ENCODE results near the gene DNAH2. TPM values are rescaled to one million over a fixed set of nuclear protein-coding genes. Genes with fewer than 3 reads are reported as not detected.
"Not testable (repeated sequence)": the region's sequence is repeated elsewhere in the genome, so short reads cannot be mapped to it uniquely, and the experiment has no call there.

Gene DNAH2
- total RNA-seq, 1 donor from 2014 or later: 0.29 TPM

DNA sequence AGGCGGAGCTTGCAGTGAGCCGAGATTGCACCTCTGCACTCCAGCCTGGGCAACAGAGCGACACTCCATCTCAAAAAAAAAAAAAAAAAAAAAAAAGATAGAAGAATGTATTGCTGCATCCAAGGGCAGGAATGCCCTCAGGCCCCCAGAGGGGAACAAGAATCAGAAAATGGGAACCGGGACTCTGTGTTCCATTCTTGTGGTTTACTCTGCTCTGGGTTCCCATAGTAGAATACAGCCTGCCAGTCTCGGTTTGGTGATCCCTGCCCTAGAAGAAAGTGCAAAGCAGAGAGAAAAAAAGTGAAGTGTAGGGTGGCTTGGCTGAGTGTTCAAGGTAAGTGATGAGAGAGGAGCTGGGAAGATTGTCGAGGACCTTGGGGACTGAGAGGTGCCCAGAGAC, 89.0 kb downstream of the DNAH2 start:
- H3K27me3 Mint-ChIP-seq: peaks cover 43% of the 10 kb centered on the region
- H3K9me3 Mint-ChIP-seq (ENCODE audit: low read depth): no peaks in the 10 kb centered on the region
- TF ChIP-seq, protein P1, sequence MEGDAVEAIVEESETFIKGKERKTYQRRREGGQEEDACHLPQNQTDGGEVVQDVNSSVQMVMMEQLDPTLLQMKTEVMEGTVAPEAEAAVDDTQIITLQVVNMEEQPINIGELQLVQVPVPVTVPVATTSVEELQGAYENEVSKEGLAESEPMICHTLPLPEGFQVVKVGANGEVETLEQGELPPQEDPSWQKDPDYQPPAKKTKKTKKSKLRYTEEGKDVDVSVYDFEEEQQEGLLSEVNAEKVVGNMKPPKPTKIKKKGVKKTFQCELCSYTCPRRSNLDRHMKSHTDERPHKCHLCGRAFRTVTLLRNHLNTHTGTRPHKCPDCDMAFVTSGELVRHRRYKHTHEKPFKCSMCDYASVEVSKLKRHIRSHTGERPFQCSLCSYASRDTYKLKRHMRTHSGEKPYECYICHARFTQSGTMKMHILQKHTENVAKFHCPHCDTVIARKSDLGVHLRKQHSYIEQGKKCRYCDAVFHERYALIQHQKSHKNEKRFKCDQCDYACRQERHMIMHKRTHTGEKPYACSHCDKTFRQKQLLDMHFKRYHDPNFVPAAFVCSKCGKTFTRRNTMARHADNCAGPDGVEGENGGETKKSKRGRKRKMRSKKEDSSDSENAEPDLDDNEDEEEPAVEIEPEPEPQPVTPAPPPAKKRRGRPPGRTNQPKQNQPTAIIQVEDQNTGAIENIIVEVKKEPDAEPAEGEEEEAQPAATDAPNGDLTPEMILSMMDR (IDR thresholded peaks at IDR 0.05; ENCODE audit: unreplicated experiment): no peak
- no peak overlapping the region for H3K4me3 Mint-ChIP-seq (ENCODE audit: low read depth)
- peaks cover 5% of the 10 kb centered on the region for H3K4me1 Mint-ChIP-seq (ENCODE audit: low read depth)
- no peaks in the 10 kb centered on the region for H3K36me3 Mint-ChIP-seq (ENCODE audit: insufficient read depth)
- no peak overlapping the region for H3K27ac Mint-ChIP-seq
- no peak for DNase-seq (ENCODE audit: low spot score, unreplicated experiment)

DNA sequence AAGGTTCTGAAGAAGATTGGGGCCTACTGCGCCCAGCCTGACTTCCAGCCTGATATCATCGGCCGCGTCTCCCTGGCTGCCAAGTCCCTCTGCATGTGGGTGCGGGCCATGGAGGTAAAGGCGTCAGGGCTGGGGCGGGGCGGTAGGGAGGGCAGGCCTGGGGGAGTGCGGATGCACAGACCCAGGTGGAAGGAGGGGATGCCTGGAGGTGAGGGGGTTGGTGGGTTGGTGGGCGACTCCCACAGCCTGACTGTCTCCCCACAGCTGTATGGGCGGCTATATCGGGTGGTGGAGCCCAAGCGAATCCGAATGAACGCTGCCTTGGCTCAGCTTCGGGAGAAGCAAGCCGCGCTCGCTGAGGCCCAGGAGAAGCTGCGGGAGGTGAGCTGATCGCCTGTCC, 89.7 kb downstream of the DNAH2 start:
- Mint-ChIP-seq H3K4me3 (ENCODE audit: low read depth) (no peak overlapping the region), H3K27me3 (peaks cover 37% of the 10 kb centered on the region), H3K36me3 (ENCODE audit: insufficient read depth) (no peaks in the 10 kb centered on the region), H3K4me1 (ENCODE audit: low read depth) (peaks cover 5% of the 10 kb centered on the region), H3K27ac (no peak overlapping the region), H3K9me3 (ENCODE audit: low read depth) (no peaks in the 10 kb centered on the region)
- no peak for DNase-seq (ENCODE audit: low spot score, unreplicated experiment)
- TF ChIP-seq, protein P1 (IDR thresholded peaks at IDR 0.05; ENCODE audit: unreplicated experiment): no peak

DNA sequence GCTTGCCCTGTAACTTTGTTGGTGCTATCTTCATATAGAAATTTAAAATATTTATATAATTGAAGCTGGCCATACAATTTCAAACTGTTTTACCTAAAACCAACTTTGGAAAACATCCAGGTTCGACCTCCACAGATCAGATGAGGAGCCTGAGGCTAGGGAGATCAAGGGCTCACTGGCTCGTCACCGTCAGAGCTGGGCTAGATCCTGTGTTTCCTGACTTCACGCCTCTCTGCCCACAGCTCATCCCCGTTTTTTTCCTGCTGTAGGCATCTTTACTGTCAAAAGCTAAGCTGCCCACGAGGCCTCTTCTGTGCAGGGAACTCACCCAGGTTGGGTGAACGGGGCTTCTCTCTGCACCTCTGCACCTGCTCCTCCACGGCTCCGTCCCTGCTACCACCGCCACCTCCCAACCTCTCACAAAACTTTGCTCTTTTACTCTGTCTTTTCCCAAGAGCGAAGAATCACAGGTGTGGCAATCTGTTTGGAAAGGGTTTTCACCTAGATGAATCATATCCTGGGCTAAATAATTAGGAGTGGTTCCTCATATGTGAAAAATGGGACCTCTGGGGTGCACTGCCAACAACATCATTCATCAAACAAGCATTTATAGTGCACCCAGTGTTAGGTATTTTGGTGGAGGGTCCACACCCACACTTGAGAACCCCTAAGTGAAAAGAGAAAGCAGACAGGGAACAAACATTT, 91.7 kb downstream of the DNAH2 start:
- peaks cover 27% of the 10 kb centered on the region for H3K27me3 Mint-ChIP-seq
- TF ChIP-seq, protein P1 (IDR thresholded peaks at IDR 0.05; ENCODE audit: unreplicated experiment): no peak
- H3K9me3 Mint-ChIP-seq (ENCODE audit: low read depth): no peaks in the 10 kb centered on the region
- no peaks in the 10 kb centered on the region for H3K36me3 Mint-ChIP-seq (ENCODE audit: insufficient read depth)
- DNase-seq (ENCODE audit: low spot score, unreplicated experiment): no peak
- H3K4me1 Mint-ChIP-seq (ENCODE audit: low read depth): peaks cover 5% of the 10 kb centered on the region
- H3K4me3 Mint-ChIP-seq (ENCODE audit: low read depth): no peak overlapping the region
- H3K27ac Mint-ChIP-seq: no peak overlapping the region

DNA sequence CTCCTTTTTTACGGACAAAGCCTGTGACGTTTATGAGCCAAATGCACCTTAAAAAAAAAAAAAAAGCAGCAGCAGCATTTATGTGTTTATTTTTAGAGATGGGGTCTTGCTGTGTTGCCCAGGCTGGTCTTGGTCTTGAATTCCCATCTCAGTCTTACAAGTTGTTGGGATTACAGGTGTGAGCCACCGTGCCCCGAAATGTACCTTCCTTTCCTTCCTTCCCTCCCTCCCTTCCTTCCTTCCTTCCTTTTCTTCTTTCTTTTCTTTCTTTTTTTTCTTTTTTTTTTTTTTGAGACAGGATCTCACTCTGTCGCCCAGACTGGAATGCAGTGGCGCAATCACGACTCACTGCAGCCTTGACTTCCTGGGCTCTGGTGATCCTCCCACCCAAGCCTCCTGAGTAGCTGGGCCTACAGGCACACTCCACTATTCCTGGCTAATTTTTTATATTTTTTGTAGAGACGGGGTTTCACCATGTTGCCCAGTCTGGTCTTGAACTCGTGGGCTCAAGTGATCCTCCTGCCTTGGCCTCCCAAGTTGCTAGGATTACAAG, 92.3 kb downstream of the DNAH2 start:
- not testable (repeated sequence) for H3K9me3 Mint-ChIP-seq (ENCODE audit: low read depth); H3K4me1 Mint-ChIP-seq (ENCODE audit: low read depth); H3K27ac Mint-ChIP-seq; H3K36me3 Mint-ChIP-seq (ENCODE audit: insufficient read depth); DNase-seq (ENCODE audit: low spot score, unreplicated experiment); H3K4me3 Mint-ChIP-seq (ENCODE audit: low read depth)
- peaks cover 26% of the 10 kb centered on the region for H3K27me3 Mint-ChIP-seq

DNA sequence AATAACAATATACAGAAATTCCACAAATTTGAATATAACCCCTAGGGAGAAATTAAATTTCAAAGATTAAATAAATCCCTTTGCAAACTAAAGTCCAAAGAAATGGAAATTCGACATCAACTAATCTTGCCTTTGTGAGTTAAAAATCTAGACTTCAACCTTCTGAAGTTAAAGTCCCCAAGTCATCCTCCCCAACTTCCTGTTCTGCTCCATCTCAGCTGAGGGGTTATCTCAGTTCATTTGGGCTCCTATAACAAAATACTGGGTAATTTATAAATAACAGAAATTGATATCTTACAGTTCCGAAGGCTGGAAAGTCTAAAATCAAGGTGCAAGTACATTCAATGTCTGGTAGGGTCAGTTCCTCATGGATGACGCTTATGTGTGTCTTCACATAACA, 93.7 kb downstream of the DNAH2 start:
- Mint-ChIP-seq H3K4me3 (ENCODE audit: low read depth) (no peak overlapping the region), H3K4me1 (ENCODE audit: low read depth) (peaks cover under 1% of the 10 kb centered on the region), H3K9me3 (ENCODE audit: low read depth) (no peaks in the 10 kb centered on the region), H3K36me3 (ENCODE audit: insufficient read depth) (no peaks in the 10 kb centered on the region), H3K27ac (no peak overlapping the region), H3K27me3 (peaks cover 32% of the 10 kb centered on the region)
- TF ChIP-seq, protein P1 (IDR thresholded peaks at IDR 0.05; ENCODE audit: unreplicated experiment): no peak
- DNase-seq (ENCODE audit: low spot score, unreplicated experiment): no peak

DNA sequence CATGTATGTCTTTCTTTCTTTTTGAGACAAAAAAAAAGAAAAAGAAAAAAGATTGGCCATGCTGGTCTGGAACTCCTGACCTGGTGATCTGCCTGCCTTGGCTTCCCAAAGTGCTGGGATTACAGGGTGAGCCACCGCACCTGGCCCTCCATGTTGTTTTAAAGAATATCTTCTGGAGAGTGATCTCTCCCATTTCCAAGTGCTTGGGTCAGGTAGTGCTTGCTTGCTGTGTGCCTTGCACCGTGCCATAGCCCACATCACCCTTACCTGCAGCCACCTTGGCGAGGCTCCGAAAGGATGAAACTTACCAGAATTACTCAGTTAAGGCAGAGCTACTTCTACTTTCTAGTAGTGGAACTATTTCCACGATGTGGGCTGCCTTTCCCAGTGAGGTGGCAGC, 97.4 kb downstream of the DNAH2 start:
- peaks cover 10% of the 10 kb centered on the region for H3K4me1 Mint-ChIP-seq (ENCODE audit: low read depth)
- no peaks in the 10 kb centered on the region for H3K36me3 Mint-ChIP-seq (ENCODE audit: insufficient read depth)
- DNase-seq (ENCODE audit: low spot score, unreplicated experiment): no peak
- peaks cover 46% of the 10 kb centered on the region for H3K27me3 Mint-ChIP-seq
- no peak overlapping the region for H3K27ac Mint-ChIP-seq
- H3K4me3 Mint-ChIP-seq (ENCODE audit: low read depth): no peak overlapping the region
- no peaks in the 10 kb centered on the region for H3K9me3 Mint-ChIP-seq (ENCODE audit: low read depth)
- TF ChIP-seq, protein P1 (IDR thresholded peaks at IDR 0.05; ENCODE audit: unreplicated experiment): no peak

All from progenitor cell of endocrine pancreas (in vitro differentiated cells).